ENCODE data around the gene GNAL. TPM values are rescaled to one million over a fixed set of nuclear protein-coding genes. Genes with fewer than 3 reads are reported as not detected.

GNAL gene
- total RNA-seq, 1 donor from 2014 or later: 12.0 TPM

- Mint-ChIP-seq H3K4me3 (no peak overlapping the region), H3K9me3 (no peaks in the 10 kb centered on the region), H3K27ac (no peak overlapping the region), H3K36me3 (no peaks in the 10 kb centered on the region), H3K4me1 (peaks cover 32% of the 10 kb centered on the region), H3K27me3 (ENCODE audit: low read depth) (no peaks in the 10 kb centered on the region)
- TF ChIP-seq CTCF (IDR thresholded peaks at IDR 0.05; ENCODE audit: unreplicated experiment): no peak
- no peak for DNase-seq (ENCODE audit: low spot score in 2 of 2, unreplicated experiment in 2 of 2)
These were observed 111.7 kb downstream of the GNAL start for GRCh38 chr18:11800566-11801334.

- no peaks in the 10 kb centered on the region for H3K36me3 Mint-ChIP-seq
- H3K4me1 Mint-ChIP-seq: peaks cover 32% of the 10 kb centered on the region
- no peaks in the 10 kb centered on the region for H3K27me3 Mint-ChIP-seq (ENCODE audit: low read depth)
- no peak for TF ChIP-seq CTCF (IDR thresholded peaks at IDR 0.05; ENCODE audit: unreplicated experiment)
- no peaks in the 10 kb centered on the region for H3K9me3 Mint-ChIP-seq
- no peak overlapping the region for H3K27ac Mint-ChIP-seq
- no peak for DNase-seq (ENCODE audit: low spot score in 2 of 2, unreplicated experiment in 2 of 2)
- no peak overlapping the region for H3K4me3 Mint-ChIP-seq
These were observed 112.5 kb downstream of the GNAL start for GRCh38 chr18:11801573-11801972.

GRCh38 chr18:11802158-11802557 is 113.1 kb downstream of the GNAL start:
- no peak for TF ChIP-seq CTCF (IDR thresholded peaks at IDR 0.05; ENCODE audit: unreplicated experiment)
- no peaks in the 10 kb centered on the region for H3K9me3 Mint-ChIP-seq
- H3K36me3 Mint-ChIP-seq: no peaks in the 10 kb centered on the region
- no peak for DNase-seq (ENCODE audit: low spot score in 2 of 2, unreplicated experiment in 2 of 2)
- H3K4me3 Mint-ChIP-seq: no peak overlapping the region
- H3K27me3 Mint-ChIP-seq (ENCODE audit: low read depth): no peaks in the 10 kb centered on the region
- no peak overlapping the region for H3K27ac Mint-ChIP-seq
- peaks cover 32% of the 10 kb centered on the region for H3K4me1 Mint-ChIP-seq

GRCh38 chr18:11802586-11802985 is 113.5 kb downstream of the GNAL start:
- no peak for DNase-seq (ENCODE audit: low spot score in 2 of 2, unreplicated experiment in 2 of 2)
- Mint-ChIP-seq H3K27me3 (ENCODE audit: low read depth) (no peaks in the 10 kb centered on the region), H3K36me3 (no peaks in the 10 kb centered on the region), H3K9me3 (no peaks in the 10 kb centered on the region), H3K27ac (no peak overlapping the region), H3K4me1 (peaks cover 31% of the 10 kb centered on the region), H3K4me3 (no peak overlapping the region)
- TF ChIP-seq CTCF (IDR thresholded peaks at IDR 0.05; ENCODE audit: unreplicated experiment): no peak

GRCh38 chr18:11807233-11807632 is 118.2 kb downstream of the GNAL start:
- Mint-ChIP-seq H3K27me3 (ENCODE audit: low read depth) (no peaks in the 10 kb centered on the region), H3K36me3 (no peaks in the 10 kb centered on the region), H3K9me3 (no peaks in the 10 kb centered on the region), H3K27ac (peak overlapping the region; percentile 35), H3K4me3 (no peak overlapping the region), H3K4me1 (peaks cover 5% of the 10 kb centered on the region)
- no peak for TF ChIP-seq CTCF (IDR thresholded peaks at IDR 0.05; ENCODE audit: unreplicated experiment)
- DNase-seq (ENCODE audit: low spot score in 2 of 2, unreplicated experiment in 2 of 2): no peak

All from mesothelial cell of epicardium (in vitro differentiated cells).